ENCODE measurements around the gene ZCCHC18.
"Not testable (repeated sequence)": the region's sequence is repeated elsewhere in the genome, so short reads cannot be mapped to it uniquely, and the experiment has no call there.

ZCCHC18 gene

DNA sequence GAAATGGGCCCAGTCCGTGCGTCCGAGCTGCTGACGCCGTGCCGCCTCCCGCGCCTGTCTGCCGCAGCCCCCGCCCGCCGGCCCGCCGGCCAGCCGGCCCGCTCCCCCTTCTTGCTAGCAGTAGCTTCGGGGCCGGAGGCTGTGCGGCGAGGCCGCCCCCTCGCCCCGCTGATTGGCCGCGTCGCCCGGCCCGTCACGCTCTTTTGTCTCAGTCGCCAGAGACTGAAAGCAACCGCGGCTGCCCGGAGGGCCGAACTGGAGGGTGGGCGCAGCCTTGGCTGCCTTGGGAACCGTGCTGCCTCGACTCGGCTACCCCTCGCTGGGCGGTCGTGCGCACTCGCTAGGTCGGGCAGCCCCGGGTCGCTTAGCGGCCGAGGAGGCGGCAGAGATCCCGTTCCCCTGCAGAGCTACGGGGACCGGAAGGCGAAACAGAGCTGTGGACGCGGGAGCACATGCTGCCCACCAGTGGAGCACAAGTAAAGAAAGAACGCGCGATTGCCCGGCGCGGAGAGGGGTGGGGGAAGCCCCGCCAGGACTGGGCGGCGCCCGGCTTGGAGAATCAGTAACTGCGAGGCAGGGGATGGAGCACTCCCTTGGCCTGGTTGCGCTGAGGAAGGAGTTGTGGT, at the start of gene ZCCHC18:
Gene ZCCHC18 (plus strand): TSS at position 198 of the 626 bp plus-strand sequence. CDS start 1,589 bp downstream, outside the sequence.
- DNase-seq: peak; percentile 57

DNA sequence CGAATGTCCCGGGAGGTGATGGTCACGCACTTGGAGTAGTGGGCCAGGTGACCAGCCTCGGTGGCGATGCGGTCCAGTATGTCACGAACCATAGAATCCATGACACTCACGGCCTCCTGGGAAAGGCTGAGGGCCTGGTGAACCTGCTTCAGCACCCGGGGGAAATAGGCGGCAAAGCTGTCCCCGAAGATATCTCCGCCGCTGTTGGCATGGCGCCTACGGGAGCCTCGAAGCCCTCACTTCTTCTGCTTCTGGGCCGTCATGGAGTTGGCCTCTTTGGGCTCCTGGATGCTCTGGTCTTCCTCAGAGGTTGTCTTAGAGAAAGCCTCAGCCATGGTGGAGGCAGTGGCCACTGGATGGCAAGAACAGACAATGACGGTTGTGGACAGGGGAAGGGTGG, 49.7 kb upstream of the ZCCHC18 start:
- not testable (repeated sequence) for DNase-seq

- DNase-seq: not testable (repeated sequence)
Observed at GRCh38 chrX:104075778-104076445, 36.4 kb upstream of the ZCCHC18 start, which contains the start of gene TMSB15C. Gene TMSB15C, minus strand, starts transcription at chrX:104076236.

DNA sequence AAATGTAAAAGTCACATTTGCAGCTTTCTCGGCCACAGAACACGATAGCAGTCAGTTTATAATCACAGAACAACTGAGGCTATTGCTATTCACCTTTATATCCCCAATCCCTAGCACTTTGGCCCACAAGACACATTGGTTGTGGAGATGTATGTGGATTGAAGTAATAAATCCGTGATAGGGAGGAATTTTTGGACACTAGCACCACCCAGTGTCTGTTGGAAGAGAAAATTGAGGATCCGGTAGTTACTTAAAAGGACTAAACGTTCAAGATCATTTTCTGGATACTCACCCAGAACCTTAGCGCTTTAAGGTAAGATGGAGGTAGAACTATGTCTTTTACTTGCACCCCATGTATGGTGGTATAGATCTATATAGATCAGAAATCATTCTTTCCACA, 34.5 kb upstream of the ZCCHC18 start:
- DNase-seq: not testable (repeated sequence)

GRCh38 chrX:104084063-104084462, 28.3 kb upstream of the ZCCHC18 start:
- DNase-seq: no peak

DNA sequence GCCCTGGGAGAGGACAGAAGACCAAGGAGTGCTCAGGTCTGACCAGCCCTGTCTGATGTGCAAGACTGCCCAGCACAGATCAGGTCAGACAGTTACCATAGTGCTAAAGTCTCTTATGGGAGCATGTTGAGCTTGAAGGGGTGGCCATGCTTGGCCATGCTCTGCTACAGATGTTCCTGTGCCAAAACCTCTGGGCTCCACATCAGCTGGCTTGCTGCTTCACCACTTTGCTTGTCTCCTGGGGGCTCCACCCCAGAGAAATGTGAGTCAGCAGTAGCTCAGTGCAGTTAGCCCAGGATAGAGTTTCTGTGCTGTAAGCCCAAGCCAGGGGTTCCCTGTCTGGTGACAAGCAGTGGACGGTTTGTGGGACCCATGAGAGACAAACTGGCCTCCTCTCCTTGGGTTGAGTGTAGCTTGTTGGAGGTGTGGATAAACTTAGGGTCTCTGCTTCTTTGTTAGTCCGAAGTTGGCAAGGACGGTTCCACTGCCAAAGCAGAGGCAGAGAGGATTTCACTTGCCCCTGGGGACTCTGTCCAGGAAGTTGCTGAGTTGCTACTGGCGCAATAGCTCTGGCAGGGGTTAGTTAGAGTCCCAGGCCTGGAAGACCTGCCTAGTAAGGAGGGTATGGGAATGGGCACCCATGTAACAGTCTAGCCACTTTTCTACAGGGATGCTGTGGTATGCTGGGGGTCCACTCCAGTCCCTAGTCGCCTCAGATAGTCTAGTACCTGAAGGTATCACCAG, 27.6 kb upstream of the ZCCHC18 start:
- no peak for DNase-seq

GRCh38 chrX:104085477-104085876, 26.8 kb upstream of the ZCCHC18 start:
- DNase-seq: no peak

- no peak for DNase-seq
Observed at GRCh38 chrX:104085919-104086318, 26.4 kb upstream of the ZCCHC18 start.

- DNase-seq: peak; percentile 71
Observed at GRCh38 chrX:104098151-104098808, 14.0 kb upstream of the ZCCHC18 start.

GRCh38 chrX:104098919-104099318, 13.4 kb upstream of the ZCCHC18 start:
- no peak for DNase-seq

GRCh38 chrX:104104676-104105075, 7.6 kb upstream of the ZCCHC18 start:
- DNase-seq: no peak

- no peak for DNase-seq
Observed at GRCh38 chrX:104105330-104106262, 6.7 kb upstream of the ZCCHC18 start.

DNA sequence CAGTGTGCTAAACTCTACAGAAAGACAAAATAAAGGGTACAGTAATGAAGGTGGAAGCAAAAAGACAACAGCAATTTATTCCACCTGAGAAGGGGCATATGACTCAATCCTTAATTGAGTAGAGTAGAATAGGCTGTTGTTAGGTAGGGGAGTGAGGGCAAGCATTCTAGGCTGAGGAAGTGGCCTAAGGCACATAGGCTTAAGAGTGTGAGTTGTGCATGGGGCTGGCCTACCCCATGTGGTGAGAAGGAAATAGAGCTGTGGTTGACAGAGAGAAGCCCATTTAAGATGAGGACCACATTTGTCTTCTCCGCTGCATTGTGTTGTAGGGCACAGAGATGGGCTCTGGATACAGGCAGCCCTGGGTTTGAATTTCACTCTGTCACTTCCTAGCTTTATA, 3.4 kb upstream of the ZCCHC18 start:
- DNase-seq: no peak

DNA sequence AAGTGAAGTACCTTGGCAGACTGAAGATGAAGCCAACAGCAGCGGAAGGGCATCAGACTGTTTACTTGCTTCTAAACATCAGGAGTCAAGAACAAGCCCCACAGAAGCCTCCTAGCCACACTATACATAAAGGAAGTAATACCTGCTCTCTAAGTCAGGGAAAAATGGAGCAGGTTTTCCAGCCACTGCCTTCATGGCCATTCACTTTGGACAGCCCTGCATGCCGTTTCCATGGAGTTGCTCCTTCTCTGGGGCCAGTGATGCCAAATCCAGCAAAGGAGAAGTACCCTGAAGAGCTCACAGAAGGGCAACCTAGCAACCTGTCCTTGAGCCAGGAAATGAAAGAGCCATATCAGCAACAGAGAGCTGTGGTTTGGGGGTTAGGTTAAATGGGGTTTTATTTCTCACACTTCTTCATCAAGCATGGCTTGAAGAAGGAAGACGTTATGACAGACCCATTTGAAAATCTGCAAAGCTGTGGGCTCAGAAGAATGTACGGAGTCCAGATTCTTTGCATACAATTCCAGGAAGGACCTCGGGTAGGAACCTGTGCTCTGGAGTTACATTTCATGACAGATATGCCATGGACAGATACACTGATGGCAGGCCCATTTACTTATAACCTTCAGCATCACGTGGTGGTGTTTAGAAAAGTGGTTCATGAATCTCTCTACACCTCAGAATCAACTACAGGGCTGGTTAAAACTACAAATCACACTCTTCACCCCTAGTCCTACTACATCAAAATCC, 1.7 kb upstream of the ZCCHC18 start:
- DNase-seq: peak; percentile 5

DNA sequence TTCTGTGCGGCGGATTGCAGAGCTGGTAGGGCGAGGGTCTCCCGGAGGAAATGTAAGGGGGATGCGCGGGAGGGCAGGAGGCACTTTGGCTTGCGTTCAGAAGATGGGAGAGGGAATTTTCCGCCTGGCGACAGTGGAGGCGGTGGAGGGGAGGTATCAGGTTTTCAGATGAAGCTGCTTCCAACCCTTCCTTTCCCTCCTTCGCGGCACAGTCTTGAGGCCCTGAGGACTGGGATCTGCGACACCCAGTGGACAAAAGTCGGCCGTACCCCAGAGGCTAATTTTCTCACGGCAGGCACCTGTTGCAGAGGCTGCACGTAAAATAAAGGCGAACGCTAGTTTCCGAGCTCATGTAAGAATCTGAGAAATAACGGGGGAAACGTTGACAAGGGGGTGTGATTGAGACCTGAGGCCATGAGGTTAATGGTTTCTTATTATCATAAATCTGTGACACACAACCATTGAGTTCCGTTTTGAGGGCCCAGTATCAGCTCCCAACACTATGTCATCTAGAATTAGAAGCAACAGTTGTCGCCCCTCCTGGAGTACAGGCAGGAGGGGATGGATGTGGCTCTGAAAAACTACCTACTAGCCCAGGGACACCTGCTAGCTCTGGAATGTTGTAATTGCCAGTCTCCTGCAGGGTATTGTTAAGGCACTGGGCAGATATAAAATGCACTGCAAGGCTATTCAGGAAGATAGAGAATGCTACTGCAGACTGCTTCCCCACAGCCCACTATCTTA, 1.1 kb downstream of the ZCCHC18 start:
- DNase-seq: peak; percentile 64

DNA sequence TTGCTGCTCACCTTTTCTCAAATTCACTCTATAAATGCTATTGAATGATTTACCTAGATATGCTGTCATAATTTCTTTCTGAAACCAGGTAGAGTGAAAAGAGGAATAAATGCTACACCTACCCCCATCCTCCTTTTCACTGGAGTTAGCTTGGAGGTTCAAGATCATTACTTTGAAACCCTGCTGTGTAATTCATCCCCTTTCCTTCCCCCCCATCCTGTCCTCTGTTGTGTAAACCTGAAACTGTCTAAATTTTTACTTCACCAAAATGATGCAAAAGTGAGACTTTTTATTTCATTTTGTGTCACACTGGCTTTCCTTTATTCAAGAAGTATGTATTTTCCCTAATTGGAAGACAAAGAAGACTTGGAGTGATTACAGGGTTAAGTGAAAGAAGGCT, 5.4 kb downstream of the ZCCHC18 start:
- DNase-seq: no peak

- no peak for DNase-seq
Observed at GRCh38 chrX:104118765-104119164, 6.4 kb downstream of the ZCCHC18 start.

DNA sequence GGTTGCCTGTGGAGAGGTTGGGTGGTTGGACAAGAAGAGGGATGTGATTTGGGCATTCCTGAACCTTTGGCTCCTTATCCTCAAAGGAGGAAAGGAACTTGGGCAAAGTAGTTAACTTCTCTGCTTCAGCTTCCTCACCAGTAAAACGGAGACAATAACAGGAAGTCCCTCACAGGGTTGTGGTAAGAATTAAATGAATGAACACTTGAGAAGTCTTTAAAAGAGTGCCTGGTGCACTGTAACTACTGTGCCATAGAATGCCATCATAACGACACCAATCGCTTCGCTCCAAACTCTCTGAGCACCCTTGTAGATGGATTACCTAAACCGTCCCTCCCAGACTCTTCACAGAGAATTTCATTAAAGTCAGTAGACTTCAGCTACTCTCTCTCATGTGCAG, 10.5 kb downstream of the ZCCHC18 start:
- no peak for DNase-seq

DNA sequence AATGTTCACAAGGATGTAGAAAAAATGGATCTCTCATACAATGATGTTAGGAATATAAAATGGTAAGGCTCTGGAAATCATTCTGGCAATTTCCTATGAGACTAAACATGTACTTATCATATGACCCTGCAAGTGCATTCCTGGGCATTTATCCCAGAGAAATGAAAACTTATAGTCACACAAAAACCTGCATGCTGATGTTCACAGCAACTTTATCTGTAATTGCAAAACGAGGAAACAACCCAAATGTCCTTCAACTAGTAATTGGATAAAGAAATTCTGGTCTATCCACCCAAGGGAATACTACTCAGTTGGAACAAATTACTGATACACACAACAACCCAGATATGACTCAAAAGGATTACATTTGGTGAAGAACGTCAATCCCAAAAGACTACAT, 14.5 kb downstream of the ZCCHC18 start:
- DNase-seq: no peak

GRCh38 chrX:104130808-104131207, 18.5 kb downstream of the ZCCHC18 start:
- no peak for DNase-seq

Data from OCI-M1 (cell line).